ENCODE results near the gene PCDHB12.
"Not testable (repeated sequence)": the region's sequence is repeated elsewhere in the genome, so short reads cannot be mapped to it uniquely, and the experiment has no call there.

The PCDHB12 gene

GRCh38 chr5:141201646-141202045, 6.9 kb upstream of the PCDHB12 start:
- not testable (repeated sequence) for H3K27me3 ChIP-seq (ENCODE audit: control insufficient read depth in 5 of 5, insufficient read depth in 4 of 5, low read length in 5 of 5); H3K4me3 ChIP-seq (ENCODE audit: low read depth in 1 of 5, low read length in 5 of 5); H3K36me3 ChIP-seq (ENCODE audit: control insufficient read depth in 5 of 5, insufficient read depth in 5 of 5, low read length in 5 of 5); H3K9ac ChIP-seq (ENCODE audit: low read length in 5 of 5); H3K4me1 ChIP-seq (ENCODE audit: control insufficient read depth in 5 of 5, insufficient read depth in 5 of 5, low read length in 5 of 5); H3K27ac ChIP-seq (ENCODE audit: low read depth, low read length)
- H3K9me3 ChIP-seq (ENCODE audit: control insufficient read depth in 5 of 5, low read length in 5 of 5): peaks cover 22 to 41% (median 29%) of the 10 kb centered on the region in 5 donors

- not testable (repeated sequence) for H3K27ac ChIP-seq (ENCODE audit: low read depth, low read length); H3K27me3 ChIP-seq (ENCODE audit: control insufficient read depth in 5 of 5, insufficient read depth in 4 of 5, low read length in 5 of 5); H3K4me1 ChIP-seq (ENCODE audit: control insufficient read depth in 5 of 5, insufficient read depth in 5 of 5, low read length in 5 of 5); H3K9ac ChIP-seq (ENCODE audit: low read length in 5 of 5); H3K36me3 ChIP-seq (ENCODE audit: control insufficient read depth in 5 of 5, insufficient read depth in 5 of 5, low read length in 5 of 5)
- H3K9me3 ChIP-seq (ENCODE audit: control insufficient read depth in 5 of 5, low read length in 5 of 5): peaks cover 11 to 49% (median 26%) of the 10 kb centered on the region in 5 donors
- H3K4me3 ChIP-seq (ENCODE audit: low read depth in 1 of 5, low read length in 5 of 5): peak overlapping the region in 1 of 5 donors; percentile 22
These were observed 1.8 kb downstream of the PCDHB12 start for GRCh38 chr5:141210281-141210680.

DNA sequence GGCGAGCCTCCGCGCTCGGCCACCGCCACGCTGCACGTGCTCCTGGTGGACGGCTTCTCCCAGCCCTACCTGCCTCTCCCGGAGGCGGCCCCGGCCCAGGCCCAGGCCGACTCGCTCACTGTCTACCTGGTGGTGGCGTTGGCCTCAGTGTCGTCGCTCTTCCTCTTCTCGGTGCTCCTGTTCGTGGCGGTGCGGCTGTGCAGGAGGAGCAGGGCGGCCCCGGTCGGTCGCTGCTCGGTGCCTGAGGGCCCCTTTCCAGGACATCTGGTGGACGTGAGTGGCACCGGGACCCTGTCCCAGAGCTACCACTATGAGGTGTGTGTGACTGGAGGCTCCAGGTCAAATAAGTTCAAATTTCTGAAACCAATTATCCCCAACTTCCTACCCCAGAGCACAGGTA, 2.3 kb downstream of the PCDHB12 start:
- not testable (repeated sequence) for H3K27ac ChIP-seq (ENCODE audit: low read depth, low read length); H3K4me1 ChIP-seq (ENCODE audit: control insufficient read depth in 5 of 5, insufficient read depth in 5 of 5, low read length in 5 of 5); H3K4me3 ChIP-seq (ENCODE audit: low read depth in 1 of 5, low read length in 5 of 5); H3K9ac ChIP-seq (ENCODE audit: low read length in 5 of 5); H3K36me3 ChIP-seq (ENCODE audit: control insufficient read depth in 5 of 5, insufficient read depth in 5 of 5, low read length in 5 of 5); H3K27me3 ChIP-seq (ENCODE audit: control insufficient read depth in 5 of 5, insufficient read depth in 4 of 5, low read length in 5 of 5)
- H3K9me3 ChIP-seq (ENCODE audit: control insufficient read depth in 5 of 5, low read length in 5 of 5): peaks cover 14 to 51% (median 29%) of the 10 kb centered on the region in 5 donors

DNA sequence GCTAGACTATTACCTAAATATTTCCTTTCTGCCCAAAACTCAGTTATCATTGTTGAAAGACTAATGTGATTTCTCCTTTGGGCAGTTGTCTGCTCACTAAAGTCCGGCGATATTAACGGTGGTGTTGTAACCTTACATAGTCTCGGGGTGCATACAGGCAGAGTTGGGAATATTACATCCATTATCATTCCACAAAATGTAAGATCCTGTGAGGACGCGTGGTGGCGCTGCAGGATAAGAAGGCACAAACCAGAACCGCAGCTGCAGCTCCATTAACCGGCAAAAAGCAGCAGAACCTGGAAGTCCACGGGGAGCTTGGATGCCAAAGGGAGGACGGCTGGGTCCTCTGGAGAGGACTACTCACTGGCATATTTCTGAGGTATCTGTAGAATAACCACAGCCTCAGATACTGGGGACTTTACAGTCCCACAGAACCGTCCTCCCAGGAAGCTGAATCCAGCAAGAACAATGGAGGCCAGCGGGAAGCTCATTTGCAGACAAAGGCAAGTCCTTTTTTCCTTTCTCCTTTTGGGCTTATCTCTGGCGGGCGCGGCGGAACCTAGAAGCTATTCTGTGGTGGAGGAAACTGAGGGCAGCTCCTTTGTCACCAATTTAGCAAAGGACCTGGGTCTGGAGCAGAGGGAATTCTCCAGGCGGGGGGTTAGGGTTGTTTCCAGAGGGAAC, 5.3 kb downstream of the PCDHB12 start, which contains the start of gene PCDHB13:
Gene PCDHB13 (plus strand): TSS at position 264 of the 684 bp plus-strand sequence. CDS start 205 bp downstream, at position 469.
- not testable (repeated sequence) for H3K4me1 ChIP-seq (ENCODE audit: control insufficient read depth in 5 of 5, insufficient read depth in 5 of 5, low read length in 5 of 5); H3K27ac ChIP-seq (ENCODE audit: low read depth, low read length); H3K27me3 ChIP-seq (ENCODE audit: control insufficient read depth in 5 of 5, insufficient read depth in 4 of 5, low read length in 5 of 5); H3K36me3 ChIP-seq (ENCODE audit: control insufficient read depth in 5 of 5, insufficient read depth in 5 of 5, low read length in 5 of 5); H3K9ac ChIP-seq (ENCODE audit: low read length in 5 of 5)
- H3K9me3 ChIP-seq (ENCODE audit: control insufficient read depth in 5 of 5, low read length in 5 of 5): peaks cover 19 to 56% (median 34%) of the 10 kb centered on the region in 5 donors
- peak within 1 kb of the TSS; percentile 37 to 53 (median 44) for H3K4me3 ChIP-seq (ENCODE audit: low read depth in 1 of 5, low read length in 5 of 5)

GRCh38 chr5:141214583-141214982, 6.1 kb downstream of the PCDHB12 start:
- not testable (repeated sequence) for H3K27ac ChIP-seq (ENCODE audit: low read depth, low read length); H3K9ac ChIP-seq (ENCODE audit: low read length in 5 of 5); H3K36me3 ChIP-seq (ENCODE audit: control insufficient read depth in 5 of 5, insufficient read depth in 5 of 5, low read length in 5 of 5); H3K27me3 ChIP-seq (ENCODE audit: control insufficient read depth in 5 of 5, insufficient read depth in 4 of 5, low read length in 5 of 5); H3K4me1 ChIP-seq (ENCODE audit: control insufficient read depth in 5 of 5, insufficient read depth in 5 of 5, low read length in 5 of 5)
- H3K9me3 ChIP-seq (ENCODE audit: control insufficient read depth in 5 of 5, low read length in 5 of 5): peaks cover 20 to 55% (median 33%) of the 10 kb centered on the region in 5 donors
- peak overlapping the region in 4 of 5 donors; percentile 19 to 44 (median 30) for H3K4me3 ChIP-seq (ENCODE audit: low read depth in 1 of 5, low read length in 5 of 5)

- H3K9me3 ChIP-seq (ENCODE audit: control insufficient read depth in 5 of 5, low read length in 5 of 5): peaks cover 20 to 53% (median 35%) of the 10 kb centered on the region in 5 donors
- peak overlapping the region in 3 of 5 donors; percentile 24 to 44 (median 37) for H3K4me3 ChIP-seq (ENCODE audit: low read depth in 1 of 5, low read length in 5 of 5)
- H3K27ac ChIP-seq (ENCODE audit: low read depth, low read length); H3K9ac ChIP-seq (ENCODE audit: low read length in 5 of 5); H3K4me1 ChIP-seq (ENCODE audit: control insufficient read depth in 5 of 5, insufficient read depth in 5 of 5, low read length in 5 of 5); H3K27me3 ChIP-seq (ENCODE audit: control insufficient read depth in 5 of 5, insufficient read depth in 4 of 5, low read length in 5 of 5); H3K36me3 ChIP-seq (ENCODE audit: control insufficient read depth in 5 of 5, insufficient read depth in 5 of 5, low read length in 5 of 5): not testable (repeated sequence)
These were observed 7.0 kb downstream of the PCDHB12 start for GRCh38 chr5:141215504-141215903.

GRCh38 chr5:141216035-141216434, 7.5 kb downstream of the PCDHB12 start:
- H3K4me1 ChIP-seq (ENCODE audit: control insufficient read depth in 5 of 5, insufficient read depth in 5 of 5, low read length in 5 of 5); H3K36me3 ChIP-seq (ENCODE audit: control insufficient read depth in 5 of 5, insufficient read depth in 5 of 5, low read length in 5 of 5); H3K27ac ChIP-seq (ENCODE audit: low read depth, low read length); H3K9ac ChIP-seq (ENCODE audit: low read length in 5 of 5); H3K27me3 ChIP-seq (ENCODE audit: control insufficient read depth in 5 of 5, insufficient read depth in 4 of 5, low read length in 5 of 5): not testable (repeated sequence)
- H3K4me3 ChIP-seq (ENCODE audit: low read depth in 1 of 5, low read length in 5 of 5): peak overlapping the region in 1 of 5 donors; percentile 13
- peaks cover 20 to 56% (median 38%) of the 10 kb centered on the region in 5 donors for H3K9me3 ChIP-seq (ENCODE audit: control insufficient read depth in 5 of 5, low read length in 5 of 5)

DNA sequence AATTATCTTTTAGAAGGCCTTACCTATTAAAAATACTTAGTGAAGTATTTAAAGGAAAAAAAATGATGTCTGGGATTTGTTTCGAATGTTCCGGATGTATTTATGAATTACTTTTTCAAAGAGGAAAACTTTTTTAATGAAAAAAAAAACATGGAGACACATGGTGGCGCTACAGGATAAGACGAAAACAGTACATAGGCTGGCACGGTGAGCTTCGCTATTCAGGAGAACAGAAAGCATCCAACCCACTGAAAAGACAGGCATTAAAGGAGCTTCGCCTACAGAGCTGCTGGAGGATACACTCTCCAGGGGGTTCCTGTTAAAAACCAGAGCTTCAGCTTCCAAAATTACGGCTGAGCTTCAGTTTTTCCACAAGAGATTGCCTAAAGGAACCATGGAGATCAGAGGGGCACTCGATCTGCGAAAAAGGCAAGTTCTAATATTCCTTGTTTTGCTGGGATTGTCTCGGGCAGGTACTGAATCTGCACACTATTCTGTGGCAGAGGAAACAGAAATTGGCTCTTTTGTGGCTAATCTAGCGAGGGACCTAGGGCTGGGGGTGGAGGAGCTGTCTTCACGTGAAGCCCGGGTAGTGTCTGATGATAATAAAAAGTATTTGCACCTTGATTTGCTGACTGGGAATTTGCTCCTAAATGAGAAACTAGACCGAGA, 14.7 kb downstream of the PCDHB12 start, which contains the start of gene PCDHB14:
Gene PCDHB14 (plus strand): TSS at position 232 of the 672 bp plus-strand sequence. CDS start 163 bp downstream, at position 395.
- Histone ChIP-seq H3K36me3 (ENCODE audit: control insufficient read depth in 5 of 5, insufficient read depth in 5 of 5, low read length in 5 of 5) (no peaks in the 10 kb centered on the region), H3K4me1 (ENCODE audit: control insufficient read depth in 5 of 5, insufficient read depth in 5 of 5, low read length in 5 of 5) (peaks cover 0 to 7% (median 6%) of the 10 kb centered on the region in 5 donors), H3K27me3 (ENCODE audit: control insufficient read depth in 5 of 5, insufficient read depth in 4 of 5, low read length in 5 of 5) (no peaks in the 10 kb centered on the region), H3K9ac (ENCODE audit: low read length in 5 of 5) (no peak within 1 kb of the TSS), H3K4me3 (ENCODE audit: low read depth in 1 of 5, low read length in 5 of 5) (peak within 1 kb of the TSS; percentile 42 to 61 (median 56)), H3K9me3 (ENCODE audit: control insufficient read depth in 5 of 5, low read length in 5 of 5) (peaks cover 28 to 69% (median 52%) of the 10 kb centered on the region in 5 donors), H3K27ac (ENCODE audit: low read depth, low read length) (no peak within 1 kb of the TSS)

DNA sequence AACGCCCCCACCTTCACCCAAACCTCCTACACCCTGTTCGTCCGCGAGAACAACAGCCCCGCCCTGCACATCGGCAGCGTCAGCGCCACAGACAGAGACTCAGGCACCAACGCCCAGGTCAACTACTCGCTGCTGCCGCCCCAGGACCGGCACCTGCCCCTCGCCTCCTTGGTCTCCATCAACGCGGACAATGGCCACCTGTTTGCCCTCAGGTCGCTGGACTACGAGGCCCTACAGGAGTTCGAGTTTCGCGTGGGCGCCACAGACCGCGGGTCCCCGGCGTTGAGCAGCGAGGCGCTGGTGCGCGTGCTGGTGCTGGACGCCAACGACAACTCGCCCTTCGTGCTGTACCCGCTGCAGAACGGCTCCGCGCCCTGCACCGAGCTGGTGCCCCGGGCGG, 16.3 kb downstream of the PCDHB12 start:
- peak overlapping the region in 1 of 5 donors; percentile 28 for H3K4me3 ChIP-seq (ENCODE audit: low read depth in 1 of 5, low read length in 5 of 5)
- not testable (repeated sequence) for H3K9ac ChIP-seq (ENCODE audit: low read length in 5 of 5); H3K4me1 ChIP-seq (ENCODE audit: control insufficient read depth in 5 of 5, insufficient read depth in 5 of 5, low read length in 5 of 5); H3K27me3 ChIP-seq (ENCODE audit: control insufficient read depth in 5 of 5, insufficient read depth in 4 of 5, low read length in 5 of 5); H3K27ac ChIP-seq (ENCODE audit: low read depth, low read length); H3K36me3 ChIP-seq (ENCODE audit: control insufficient read depth in 5 of 5, insufficient read depth in 5 of 5, low read length in 5 of 5)
- H3K9me3 ChIP-seq (ENCODE audit: control insufficient read depth in 5 of 5, low read length in 5 of 5): peaks cover 27 to 58% (median 54%) of the 10 kb centered on the region in 5 donors

DNA sequence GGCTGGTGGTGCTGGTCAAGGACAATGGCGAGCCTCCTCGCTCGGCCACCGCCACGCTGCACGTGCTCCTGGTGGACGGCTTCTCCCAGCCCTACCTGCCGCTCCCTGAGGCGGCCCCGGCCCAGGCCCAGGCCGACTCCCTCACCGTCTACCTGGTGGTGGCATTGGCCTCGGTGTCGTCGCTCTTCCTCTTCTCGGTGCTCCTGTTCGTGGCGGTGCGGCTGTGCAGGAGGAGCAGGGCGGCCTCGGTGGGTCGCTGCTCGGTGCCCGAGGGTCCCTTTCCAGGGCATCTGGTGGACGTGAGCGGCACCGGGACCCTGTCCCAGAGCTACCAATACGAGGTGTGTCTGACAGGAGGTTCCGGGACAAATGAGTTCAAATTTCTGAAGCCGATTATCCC, 16.9 kb downstream of the PCDHB12 start:
- H3K9ac ChIP-seq (ENCODE audit: low read length in 5 of 5): not testable (repeated sequence)

More for the DNA sequence above, 16.9 kb downstream of the PCDHB12 start:
- H3K4me1 ChIP-seq (ENCODE audit: control insufficient read depth in 5 of 5, insufficient read depth in 5 of 5, low read length in 5 of 5); H3K27me3 ChIP-seq (ENCODE audit: control insufficient read depth in 5 of 5, insufficient read depth in 4 of 5, low read length in 5 of 5); H3K4me3 ChIP-seq (ENCODE audit: low read depth in 1 of 5, low read length in 5 of 5); H3K36me3 ChIP-seq (ENCODE audit: control insufficient read depth in 5 of 5, insufficient read depth in 5 of 5, low read length in 5 of 5); H3K27ac ChIP-seq (ENCODE audit: low read depth, low read length): not testable (repeated sequence)
- H3K9me3 ChIP-seq (ENCODE audit: control insufficient read depth in 5 of 5, low read length in 5 of 5): peaks cover 27 to 54% (median 50%) of the 10 kb centered on the region in 5 donors

Measured in subcutaneous abdominal adipose tissue (tissue), 5 donors.